ENCODE data around the gene OTOG. TPM values are rescaled to one million over a fixed set of nuclear protein-coding genes. Genes with fewer than 3 reads are reported as not detected.
A peak's percentile ranks its signal among the peaks of the same experiment; 100 is the strongest.

The OTOG gene
- total and polyA plus RNA-seq, 2 of the 8 experiments (the other 6 are each of a cell fraction or from before 2014, with no cell fraction given), result 0.41 to 1.5 TPM

DNA sequence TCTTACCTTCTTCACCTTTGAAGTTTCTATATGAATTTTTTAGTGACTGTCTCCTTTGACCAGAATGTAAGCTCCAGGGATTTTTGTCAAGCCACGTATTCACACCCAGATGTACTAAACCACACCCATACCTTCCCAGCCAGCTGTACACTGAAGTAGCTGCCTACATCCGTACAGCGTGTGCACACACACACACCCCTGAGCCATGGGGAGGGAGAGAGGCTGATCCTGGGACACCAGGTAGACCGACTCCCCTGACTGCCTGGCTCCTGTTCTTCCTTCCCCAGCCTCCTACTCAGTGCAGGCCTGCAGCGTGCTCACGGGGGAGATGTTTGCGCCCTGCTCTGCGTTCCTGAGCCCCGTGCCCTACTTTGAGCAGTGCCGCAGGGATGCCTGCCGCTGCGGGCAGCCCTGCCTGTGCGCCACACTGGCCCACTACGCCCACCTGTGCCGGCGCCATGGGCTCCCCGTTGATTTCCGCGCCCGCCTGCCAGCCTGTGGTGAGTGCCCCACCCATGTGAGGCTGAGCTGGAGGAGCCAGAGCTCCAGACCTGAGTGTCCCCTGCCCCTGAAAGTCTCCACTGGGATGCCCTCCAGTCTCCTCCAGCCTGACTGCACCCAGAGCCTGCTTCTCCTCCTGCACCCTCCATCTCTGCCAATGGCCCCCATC, 25.9 kb downstream of the OTOG start:
- Histone ChIP-seq H3K79me2 (ENCODE audit: control insufficient read depth in 1 of 2, insufficient read depth in 2 of 2, low read length in 2 of 2) (no peaks in the 10 kb centered on the region), H3K23ac (ENCODE audit: insufficient read length) (no peak overlapping the region), H2AFZ (ENCODE audit: low read length) (no peak overlapping the region), H4K91ac (replicated peaks; ENCODE audit: insufficient read length, low read length) (no peak overlapping the region), H4K20me1 (replicated peaks in 1 of 2; ENCODE audit: control insufficient read depth in 1 of 2, insufficient read depth in 2 of 2, low read length in 2 of 2) (peaks cover 0 to 10% of the 10 kb centered on the region in 2 experiments), H3K4me3 (ENCODE audit: extremely low read depth in 1 of 4, insufficient read depth in 2 of 4, low read depth in 3 of 4, low read length in 4 of 4) (no peak overlapping the region), H3K36me3 (ENCODE audit: control insufficient read depth in 2 of 4, insufficient read depth in 4 of 4, low read length in 3 of 4) (no peaks in the 10 kb centered on the region), H3K56ac (replicated peaks; ENCODE audit: insufficient read length, low read depth, low read length) (no peak overlapping the region), H3K79me1 (ENCODE audit: low read depth, low read length) (no peaks in the 10 kb centered on the region), H3K23me2 (ENCODE audit: low read depth, low read length) (no peaks in the 10 kb centered on the region), H4K5ac (ENCODE audit: insufficient read length, low read depth, low read length) (no peak overlapping the region), H3K4me1 (replicated peaks in 1 of 4; ENCODE audit: control insufficient read depth in 3 of 4, insufficient read depth in 4 of 4, low read length in 3 of 4) (peaks cover 0 to 6% (median 2%) of the 10 kb centered on the region in 4 experiments; a peak in 5 of 7 replicates), H3K27me3 (replicated peaks in 1 of 4; ENCODE audit: control insufficient read depth in 3 of 4, extremely low read depth in 1 of 4, insufficient read depth in 3 of 4, low read length in 3 of 4) (no peaks in the 10 kb centered on the region), H3K27ac (ENCODE audit: low read depth, low read length) (no peak overlapping the region), H3K9me3 (ENCODE audit: insufficient read depth in 2 of 2, low read depth in 1 of 2, low read length in 1 of 2) (no peaks in the 10 kb centered on the region), H3K4ac (replicated peaks; ENCODE audit: insufficient read length, low read depth, low read length) (no peak overlapping the region), H2BK120ac (replicated peaks; ENCODE audit: low read depth, low read length) (no peak overlapping the region), H3K9ac (replicated peaks in 1 of 4; ENCODE audit: extremely low read depth in 1 of 4, low read depth in 3 of 4, low read length in 3 of 4) (no peak overlapping the region), H2BK5ac (ENCODE audit: low read depth, low read length) (no peak overlapping the region), H3K18ac (ENCODE audit: extremely low read depth, low read length) (no peak overlapping the region), H2BK20ac (ENCODE audit: low read length) (no peak overlapping the region), H2AK5ac (ENCODE audit: low read depth, low read length) (no peak overlapping the region), H3K4me2 (ENCODE audit: insufficient read depth in 1 of 2, low read depth in 2 of 2, low read length in 2 of 2) (no peak overlapping the region), H2BK15ac (ENCODE audit: low read length) (no peak overlapping the region), H2BK12ac (ENCODE audit: low read depth, low read length) (peak overlapping the region; percentile 33; the same call in 1 of the 2 replicates), H4K8ac (ENCODE audit: extremely low read depth, insufficient read depth, low read length) (no peak overlapping the region), H3K14ac (ENCODE audit: insufficient read length) (no peak overlapping the region)
- ChIA-PET CTCF (ENCODE audit: partially characterized antibody) (interaction anchor here (0.9 to 2.2 kb wide), 3 partner anchors 9 to 158 kb away, joined by 3 to 18 read pairs (median 4); no protein-coding TSS in a partner anchor), POLR2A (ENCODE audit: partially characterized antibody) (no interaction called here)
- TF ChIP-seq EP300 (IDR thresholded peaks at IDR 0.05; ENCODE audit: borderline replicate concordance in 1 of 2, low read depth in 2 of 2, low read length in 2 of 2) (no peak), RAD21 (IDR thresholded peaks at IDR 0.05 in 1 of 2, conservative IDR thresholded peaks at IDR 0.05 in 1 of 2; ENCODE audit: low read depth in 2 of 2, low read length in 2 of 2) (no peak), GTF2F1 (IDR thresholded peaks at IDR 0.05; ENCODE audit: borderline replicate concordance, low read depth, low read length) (no peak), SIX5 (IDR thresholded peaks at IDR 0.05; ENCODE audit: low read depth, low read length) (no peak), CTBP2 (IDR thresholded peaks at IDR 0.05; ENCODE audit: borderline replicate concordance, insufficient read depth, insufficient read length, low read length) (no peak), JUN (IDR thresholded peaks at IDR 0.05; ENCODE audit: low read depth, low read length) (no peak), CEBPB (IDR thresholded peaks at IDR 0.05; ENCODE audit: low read depth, low read length) (no peak)
- DNase-seq (ENCODE audit: low read depth in 1 of 2, low spot score in 2 of 2), result no peak
- WGBS, 2 experiments (ENCODE audit: extremely low coverage in 1 of 2, insufficient coverage in 1 of 2, insufficient read length in 1 of 2, insufficient replicate concordance in 2 of 2, low coverage in 1 of 2, low lambda C conversion rate in 2 of 2, missing lambda C conversion rate in 1 of 2), result 94% methylated on average over 20 of the region's 20 CpGs; no CpG with 5 or more reads in 1 of the 2 experiments
- FAIRE-seq, result no peak
